Neural crest cell (in vitro differentiated cells): ENCODE measurements around the gene ZNF446. TPM values are rescaled to one million over a fixed set of nuclear protein-coding genes. Genes with fewer than 3 reads are reported as not detected.

ENCODE experiments used
- DNase-seq: peaks from one replicate; pipeline ENCODE4 v3.0.0; 2021; ENCODE audit warnings: low read depth, mixed read lengths, low spot score
- H3K27ac Mint-ChIP-seq: one replicate; pipeline ENCODE4 v1.8.0; 2021; ENCODE audit warnings: mild to moderate bottlenecking, mixed read lengths; ENCODE audit not compliant: unreplicated experiment
- H3K27me3 Mint-ChIP-seq: 2 replicates; pipeline ENCODE4 v1.8.0; 2021; ENCODE audit warnings: low read depth, mild to moderate bottlenecking, mixed read lengths
- H3K36me3 Mint-ChIP-seq: 2 replicates; pipeline ENCODE4 v1.8.0; 2021; ENCODE audit warnings: low read depth, mild to moderate bottlenecking, mixed read lengths
- H3K4me1 Mint-ChIP-seq: 2 replicates; pipeline ENCODE4 v1.8.0; 2021; ENCODE audit warnings: mixed read lengths
- H3K4me3 Mint-ChIP-seq: one replicate; pipeline ENCODE4 v1.8.0; 2021; ENCODE audit warnings: mild to moderate bottlenecking, mixed read lengths
- H3K9me3 Mint-ChIP-seq: 2 replicates; pipeline ENCODE4 v1.8.0; 2021; ENCODE audit warnings: mixed read lengths
- total RNA-seq: library from RNA; stranded (reverse); gene quantifications from 2 replicates; pipeline ENCODE4 v1.2.1, GENCODE V29; 2021
- TF ChIP-seq, protein P1 (sequence below): fragments of 200-600 bp; sonication (generic); conservative IDR thresholded peaks from 2 replicates; pipeline ENCODE4 v1.5.0; 2021; ENCODE audit warnings: antibody characterized with exemption, mild to moderate bottlenecking

Gene ZNF446
- total RNA-seq, 1 donor from 2014 or later: 18.6 TPM

DNA sequence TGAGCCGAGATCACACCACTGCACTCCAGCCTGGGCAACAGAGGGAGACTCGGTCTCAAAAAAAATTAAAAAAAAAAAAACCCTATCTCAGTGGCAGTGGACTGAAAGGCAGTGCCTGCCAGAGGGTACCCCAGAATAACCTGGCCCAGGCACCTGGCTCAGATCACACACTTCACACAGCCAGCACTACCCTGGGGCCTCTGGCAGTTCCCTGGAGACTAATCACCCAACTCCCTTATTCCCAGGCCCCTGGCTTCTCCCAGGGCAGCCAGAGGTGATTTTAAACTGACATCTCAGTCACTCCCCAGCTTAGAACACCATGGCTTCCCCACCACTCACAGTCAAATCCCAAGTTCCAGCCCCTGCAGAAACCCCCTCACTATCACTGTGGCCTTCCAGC lies 39.1 kb downstream of the ZNF446 start:
- no peaks in the 10 kb centered on the region for H3K9me3 Mint-ChIP-seq
- TF ChIP-seq, protein P1, sequence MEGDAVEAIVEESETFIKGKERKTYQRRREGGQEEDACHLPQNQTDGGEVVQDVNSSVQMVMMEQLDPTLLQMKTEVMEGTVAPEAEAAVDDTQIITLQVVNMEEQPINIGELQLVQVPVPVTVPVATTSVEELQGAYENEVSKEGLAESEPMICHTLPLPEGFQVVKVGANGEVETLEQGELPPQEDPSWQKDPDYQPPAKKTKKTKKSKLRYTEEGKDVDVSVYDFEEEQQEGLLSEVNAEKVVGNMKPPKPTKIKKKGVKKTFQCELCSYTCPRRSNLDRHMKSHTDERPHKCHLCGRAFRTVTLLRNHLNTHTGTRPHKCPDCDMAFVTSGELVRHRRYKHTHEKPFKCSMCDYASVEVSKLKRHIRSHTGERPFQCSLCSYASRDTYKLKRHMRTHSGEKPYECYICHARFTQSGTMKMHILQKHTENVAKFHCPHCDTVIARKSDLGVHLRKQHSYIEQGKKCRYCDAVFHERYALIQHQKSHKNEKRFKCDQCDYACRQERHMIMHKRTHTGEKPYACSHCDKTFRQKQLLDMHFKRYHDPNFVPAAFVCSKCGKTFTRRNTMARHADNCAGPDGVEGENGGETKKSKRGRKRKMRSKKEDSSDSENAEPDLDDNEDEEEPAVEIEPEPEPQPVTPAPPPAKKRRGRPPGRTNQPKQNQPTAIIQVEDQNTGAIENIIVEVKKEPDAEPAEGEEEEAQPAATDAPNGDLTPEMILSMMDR: no peak
- DNase-seq: no peak
- peaks cover 3% of the 10 kb centered on the region for H3K27me3 Mint-ChIP-seq
- peaks cover 38% of the 10 kb centered on the region for H3K4me1 Mint-ChIP-seq
- H3K36me3 Mint-ChIP-seq: peaks cover 9% of the 10 kb centered on the region
- H3K4me3 Mint-ChIP-seq: peak overlapping the region; percentile 77
- no peak overlapping the region for H3K27ac Mint-ChIP-seq

DNA sequence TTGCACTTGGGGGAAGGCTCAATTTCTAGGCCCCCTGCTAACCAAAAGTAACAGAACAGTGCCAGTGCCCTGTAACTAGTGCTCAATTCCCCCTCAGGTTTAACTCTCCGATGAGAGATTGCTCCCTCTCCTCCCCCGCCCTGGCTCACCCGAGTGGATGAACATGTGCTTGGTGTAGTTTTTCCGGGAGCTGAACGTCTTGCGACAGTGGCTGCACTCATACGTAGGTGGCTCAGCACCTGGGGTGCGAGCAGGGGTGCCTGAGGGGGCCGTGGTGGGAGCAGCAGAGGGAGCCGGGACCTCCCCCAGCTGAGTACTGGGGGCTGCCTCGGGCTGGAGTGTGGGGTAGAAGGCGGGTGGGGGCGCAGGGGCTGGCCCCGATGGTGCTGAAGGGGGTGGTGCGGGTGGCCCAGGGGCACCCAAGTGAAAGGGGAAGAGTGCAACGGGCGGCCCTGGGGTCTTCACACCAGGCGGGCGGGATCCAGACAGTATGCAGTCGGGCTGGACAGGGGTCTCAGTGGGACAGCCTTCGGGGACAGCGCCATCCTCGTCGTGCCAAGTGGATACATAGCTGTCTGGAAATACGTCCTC lies 40.2 kb downstream of the ZNF446 start:
- TF ChIP-seq, protein P1: no peak
- no peak for DNase-seq
- H3K27me3 Mint-ChIP-seq: peaks cover 3% of the 10 kb centered on the region
- H3K4me3 Mint-ChIP-seq: peak overlapping the region; percentile 77
- peaks cover 9% of the 10 kb centered on the region for H3K36me3 Mint-ChIP-seq
- no peak overlapping the region for H3K27ac Mint-ChIP-seq
- no peaks in the 10 kb centered on the region for H3K9me3 Mint-ChIP-seq
- peaks cover 39% of the 10 kb centered on the region for H3K4me1 Mint-ChIP-seq

DNA sequence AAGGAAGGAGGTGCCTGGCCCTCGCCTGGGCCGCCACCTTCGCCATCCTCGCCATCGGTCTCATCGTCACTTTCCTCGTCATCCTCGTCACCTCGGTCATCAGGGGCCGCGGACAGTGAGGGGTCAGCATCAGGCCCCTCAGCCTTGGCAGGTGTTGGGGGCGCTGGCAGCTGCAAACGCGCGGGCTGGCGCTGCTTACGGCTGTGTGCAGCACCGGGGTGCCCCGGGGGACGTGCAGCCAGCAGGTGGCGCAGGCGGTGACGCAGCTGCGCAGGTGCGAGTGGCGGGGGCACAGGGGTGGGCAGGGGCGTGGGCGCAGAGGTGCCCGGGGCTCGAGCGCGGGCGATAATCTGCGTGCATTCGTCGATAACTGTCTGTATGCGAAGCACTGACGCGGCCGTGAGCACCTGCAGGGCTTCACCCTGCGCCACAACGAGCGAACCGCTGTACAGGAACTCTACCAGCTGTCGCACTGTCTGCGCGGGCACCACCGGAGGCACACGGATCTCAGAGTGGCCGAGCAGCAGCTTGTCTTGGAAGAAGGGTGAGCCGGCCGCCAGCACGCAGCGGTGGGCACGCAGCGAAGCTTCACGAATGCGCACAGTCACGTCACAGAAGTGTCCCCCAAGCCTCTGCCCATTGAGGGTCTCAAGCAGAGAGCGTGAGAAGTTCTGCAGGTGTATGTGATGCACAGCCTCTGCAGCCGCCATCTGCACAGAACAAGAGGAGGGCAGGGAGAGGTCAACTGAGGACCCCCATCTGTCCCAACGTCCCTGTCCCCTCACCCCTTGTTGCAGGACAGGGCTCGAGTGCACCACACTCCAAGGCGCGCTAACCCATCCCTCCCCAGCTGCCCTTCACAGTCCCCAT lies 41.0 kb downstream of the ZNF446 start:
- Mint-ChIP-seq H3K4me1 (peaks cover 44% of the 10 kb centered on the region), H3K4me3 (peak overlapping the region; percentile 38), H3K9me3 (no peaks in the 10 kb centered on the region), H3K36me3 (peaks cover 9% of the 10 kb centered on the region), H3K27ac (no peak overlapping the region), H3K27me3 (peaks cover 3% of the 10 kb centered on the region)
- TF ChIP-seq, protein P1: no peak
- no peak for DNase-seq

DNA sequence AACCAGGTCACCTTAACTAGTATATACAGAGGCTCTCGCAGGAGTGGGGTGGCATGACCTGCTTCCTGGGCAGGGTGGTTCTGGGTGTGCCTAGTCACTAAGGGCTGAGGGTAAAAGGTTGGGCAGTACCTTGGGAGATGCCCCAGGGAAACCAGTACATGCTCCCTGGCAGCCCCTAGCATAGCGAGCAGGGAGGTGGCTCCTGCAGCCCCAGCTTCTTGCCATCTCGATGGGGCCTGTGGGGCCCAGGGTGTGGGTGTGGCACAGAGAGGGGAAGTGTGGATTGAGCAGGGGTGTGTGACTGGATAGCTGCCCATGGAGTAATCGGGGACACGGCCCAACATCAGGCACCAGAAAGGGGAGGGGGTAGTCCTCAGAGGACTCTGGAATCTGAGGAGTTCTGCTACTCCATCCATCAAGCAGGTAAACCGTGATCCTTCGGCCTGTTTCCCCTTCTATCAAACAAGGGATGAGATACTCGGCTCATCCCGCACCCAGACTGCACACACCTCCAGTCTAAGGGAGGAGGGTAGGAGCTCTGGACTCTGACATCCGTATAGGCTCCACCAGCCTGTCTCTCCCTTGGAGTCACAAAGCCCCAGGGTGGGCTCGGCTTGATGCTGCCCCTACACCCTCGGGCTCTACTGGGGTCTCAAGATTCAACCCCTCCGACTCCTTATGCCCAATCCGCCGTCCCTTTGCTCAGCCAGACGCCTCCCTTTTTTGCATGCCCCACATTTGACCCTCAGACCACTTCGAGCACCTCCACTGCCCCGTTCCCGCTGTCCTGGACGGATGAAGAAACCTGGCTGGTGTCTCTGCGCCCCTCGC lies 42.3 kb downstream of the ZNF446 start:
- no peak for DNase-seq
- H3K36me3 Mint-ChIP-seq: peaks cover 9% of the 10 kb centered on the region
- peaks cover 44% of the 10 kb centered on the region for H3K4me1 Mint-ChIP-seq
- peak overlapping the region; percentile 99 for H3K4me3 Mint-ChIP-seq
- peaks cover 3% of the 10 kb centered on the region for H3K27me3 Mint-ChIP-seq
- no peaks in the 10 kb centered on the region for H3K9me3 Mint-ChIP-seq
- TF ChIP-seq, protein P1: no peak
- peak overlapping the region; percentile 100 for H3K27ac Mint-ChIP-seq

DNA sequence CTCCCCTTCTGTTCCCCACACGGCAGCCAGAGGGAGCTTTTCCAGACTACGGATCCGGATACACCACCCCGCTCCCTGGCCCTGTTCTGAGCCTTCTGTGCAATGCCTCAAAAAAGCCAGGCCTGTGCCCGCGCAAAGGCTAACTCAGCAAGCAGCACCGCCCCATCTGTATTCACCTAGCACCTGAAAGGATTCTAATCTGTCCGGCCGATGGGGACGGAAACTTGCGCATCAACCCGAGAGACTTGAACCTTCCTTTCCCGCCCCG lies 42.9 kb downstream of the ZNF446 start:
- peak; percentile 61 for DNase-seq
- TF ChIP-seq, protein P1: peak; percentile 51
- Mint-ChIP-seq H3K4me1 (peaks cover 43% of the 10 kb centered on the region), H3K27me3 (peaks cover 3% of the 10 kb centered on the region), H3K27ac (peak overlapping the region; percentile 100), H3K9me3 (no peaks in the 10 kb centered on the region), H3K4me3 (peak overlapping the region; percentile 99), H3K36me3 (peaks cover 9% of the 10 kb centered on the region)
